OCI-LY3 (cell line): ENCODE data around the gene MRGPRX4.

Experiments used
- CTCF ChIP-seq: fragments of 200-600, 300-600 bp; sonication (generic); IDR thresholded peaks from 2 replicates; pipeline ENCODE4 v1.5.1; 2014; ENCODE audit warnings: antibody characterized with exemption, low read length, low read depth
- EZH2phosphoT487 ChIP-seq: fragments of 200-600 bp; shearing (Covaris generic); IDR thresholded peaks from 2 replicates; pipeline ENCODE4 v1.6.1; 2018; ENCODE audit warnings: antibody characterized with exemption, mixed run types, low read depth

GRCh38 chr11:18193010-18193409 is 20.4 kb downstream of the MRGPRX4 start:
- TF ChIP-seq CTCF (no peak), EZH2phosphoT487 (no peak)
